Kidney tubule cell (primary cell): Measurements from ENCODE around the gene GEMIN7.
A peak's percentile ranks its signal among the peaks of the same experiment; 100 is the strongest.

Experiments used
- DNase-seq: peaks from one replicate; pipeline ENCODE4 v3.0.0-alpha.2; 2018; ENCODE audit warnings: low spot score

Gene GEMIN7, protein sequence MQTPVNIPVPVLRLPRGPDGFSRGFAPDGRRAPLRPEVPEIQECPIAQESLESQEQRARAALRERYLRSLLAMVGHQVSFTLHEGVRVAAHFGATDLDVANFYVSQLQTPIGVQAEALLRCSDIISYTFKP

DNA sequence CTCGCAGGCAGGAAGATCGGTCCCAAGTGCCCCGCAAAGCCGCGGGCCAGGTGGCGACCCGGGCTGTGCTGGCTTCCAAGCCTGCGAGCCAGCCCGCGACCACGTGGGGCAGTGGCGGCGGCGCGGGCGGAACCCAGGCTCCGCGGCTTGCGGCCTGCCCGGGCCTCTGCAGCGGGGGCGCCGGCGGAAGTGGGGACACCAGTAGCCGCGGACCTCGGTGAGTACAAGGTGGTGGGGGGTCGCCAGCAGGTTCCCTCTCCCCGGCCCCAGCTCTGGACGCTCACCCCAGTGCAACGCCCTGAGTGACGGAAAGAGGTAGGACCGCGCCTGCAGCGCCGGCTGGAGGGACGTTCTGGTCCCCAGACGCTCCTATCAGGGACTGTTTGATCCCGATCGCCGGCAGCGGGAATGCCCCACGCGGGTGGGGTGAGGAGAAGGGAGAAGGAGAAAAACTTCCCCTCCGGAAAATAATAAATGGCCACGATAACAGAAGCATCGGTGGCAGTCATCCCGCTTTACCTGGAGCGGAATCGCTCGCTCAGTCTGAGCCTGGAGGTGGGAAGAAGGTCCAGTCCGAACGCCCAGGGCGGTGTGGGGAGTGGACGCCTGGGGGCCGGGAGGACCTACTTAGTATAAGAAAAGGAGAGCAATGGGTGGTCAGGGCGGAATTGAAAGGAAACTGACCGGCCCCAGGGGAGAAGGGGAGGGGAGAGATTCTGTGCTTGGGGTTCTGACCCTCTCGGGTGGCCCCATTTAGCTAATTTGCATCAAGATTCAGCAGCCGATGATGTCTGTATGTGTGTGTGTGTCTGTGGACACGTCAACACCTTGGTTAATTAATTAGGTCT lies at the start of gene GEMIN7:
Gene GEMIN7 (plus strand): TSS at position 198 of the 848 bp plus-strand sequence. CDS start 10,855 bp downstream, outside the sequence.
- peak; percentile 81 for DNase-seq

DNA sequence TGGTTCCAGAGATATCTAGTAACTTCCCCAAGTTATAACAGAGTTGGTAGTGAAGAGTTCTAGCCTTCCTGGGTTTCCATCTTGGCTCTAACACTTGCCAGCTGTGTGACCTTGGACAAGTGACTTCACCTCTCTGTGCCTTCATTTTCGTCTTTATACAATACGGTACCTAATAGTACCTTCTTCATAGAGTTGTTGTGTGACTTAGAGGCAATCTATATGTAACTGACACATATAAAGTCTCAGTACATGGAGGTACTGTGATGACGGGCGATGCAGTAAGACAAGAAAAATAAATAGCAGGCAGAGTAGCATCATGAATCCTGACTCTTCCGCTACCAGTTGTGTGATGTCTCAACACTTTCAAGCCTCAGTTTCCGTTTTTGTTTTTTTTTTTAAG lies 48.2 kb upstream of the GEMIN7 start:
- no peak for DNase-seq

DNA sequence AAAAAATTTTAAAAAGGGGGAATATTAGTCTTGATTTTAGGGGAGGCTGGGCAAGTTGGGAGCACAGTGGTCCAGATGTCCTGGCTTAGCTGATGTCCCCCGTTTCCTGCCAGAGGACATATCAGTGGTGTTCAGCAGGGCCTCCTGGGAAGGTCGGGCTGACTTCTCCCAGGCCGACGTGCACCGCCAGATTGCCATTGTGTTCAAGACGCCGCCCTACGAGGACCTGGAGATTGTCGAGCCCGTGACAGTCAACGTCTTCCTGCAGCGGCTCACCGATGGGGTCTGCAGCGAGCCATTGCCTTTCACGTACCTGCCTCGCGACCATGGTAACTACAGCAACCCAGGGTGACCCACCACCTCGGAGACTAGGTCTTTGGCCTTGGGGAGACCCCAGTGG lies 46.6 kb upstream of the GEMIN7 start:
- DNase-seq = no peak

DNA sequence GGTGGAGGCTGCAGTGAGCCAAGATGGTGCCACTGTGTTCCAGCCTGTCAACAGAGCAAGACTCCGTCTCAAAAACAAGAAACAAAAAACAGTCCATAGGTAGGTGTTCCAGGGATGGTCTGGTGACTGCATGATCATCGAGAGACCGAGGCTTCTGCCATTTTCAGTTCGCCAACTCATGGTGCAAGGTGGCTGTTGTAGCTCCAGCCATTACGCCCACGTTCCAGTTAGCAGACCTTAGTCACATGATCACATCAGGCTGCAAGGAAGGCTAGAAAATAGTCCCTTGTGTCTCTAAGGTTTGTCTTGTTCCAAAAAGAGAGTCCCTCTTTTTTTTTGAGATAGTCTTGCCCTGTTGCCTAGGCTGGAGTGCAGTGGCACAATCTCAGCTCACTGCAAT lies 43.3 kb upstream of the GEMIN7 start:
- no peak for DNase-seq

DNA sequence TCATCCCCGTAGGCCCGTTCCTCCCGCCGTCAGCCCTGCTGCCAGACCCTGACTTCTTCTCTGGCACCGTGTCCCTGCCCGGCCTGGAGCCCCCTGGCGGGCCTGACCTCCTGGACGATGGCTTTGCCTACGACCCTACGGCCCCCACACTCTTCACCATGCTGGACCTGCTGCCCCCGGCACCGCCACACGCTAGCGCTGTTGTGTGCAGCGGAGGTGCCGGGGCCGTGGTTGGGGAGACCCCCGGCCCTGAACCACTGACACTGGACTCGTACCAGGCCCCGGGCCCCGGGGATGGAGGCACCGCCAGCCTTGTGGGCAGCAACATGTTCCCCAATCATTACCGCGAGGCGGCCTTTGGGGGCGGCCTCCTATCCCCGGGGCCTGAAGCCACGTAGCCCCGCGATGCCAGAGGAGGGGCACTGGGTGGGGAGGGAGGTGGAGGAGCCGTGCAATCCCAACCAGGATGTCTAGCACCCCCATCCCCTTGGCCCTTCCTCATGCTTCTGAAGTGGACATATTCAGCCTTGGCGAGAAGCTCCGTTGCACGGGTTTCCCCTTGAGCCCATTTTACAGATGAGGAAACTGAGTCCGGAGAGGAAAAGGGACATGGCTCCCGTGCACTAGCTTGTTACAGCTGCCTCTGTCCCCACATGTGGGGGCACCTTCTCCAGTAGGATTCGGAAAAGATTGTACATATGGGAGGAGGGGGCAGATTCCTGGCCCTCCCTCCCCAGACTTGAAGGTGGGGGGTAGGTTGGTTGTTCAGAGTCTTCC lies 41.5 kb upstream of the GEMIN7 start:
- DNase-seq = no peak

DNA sequence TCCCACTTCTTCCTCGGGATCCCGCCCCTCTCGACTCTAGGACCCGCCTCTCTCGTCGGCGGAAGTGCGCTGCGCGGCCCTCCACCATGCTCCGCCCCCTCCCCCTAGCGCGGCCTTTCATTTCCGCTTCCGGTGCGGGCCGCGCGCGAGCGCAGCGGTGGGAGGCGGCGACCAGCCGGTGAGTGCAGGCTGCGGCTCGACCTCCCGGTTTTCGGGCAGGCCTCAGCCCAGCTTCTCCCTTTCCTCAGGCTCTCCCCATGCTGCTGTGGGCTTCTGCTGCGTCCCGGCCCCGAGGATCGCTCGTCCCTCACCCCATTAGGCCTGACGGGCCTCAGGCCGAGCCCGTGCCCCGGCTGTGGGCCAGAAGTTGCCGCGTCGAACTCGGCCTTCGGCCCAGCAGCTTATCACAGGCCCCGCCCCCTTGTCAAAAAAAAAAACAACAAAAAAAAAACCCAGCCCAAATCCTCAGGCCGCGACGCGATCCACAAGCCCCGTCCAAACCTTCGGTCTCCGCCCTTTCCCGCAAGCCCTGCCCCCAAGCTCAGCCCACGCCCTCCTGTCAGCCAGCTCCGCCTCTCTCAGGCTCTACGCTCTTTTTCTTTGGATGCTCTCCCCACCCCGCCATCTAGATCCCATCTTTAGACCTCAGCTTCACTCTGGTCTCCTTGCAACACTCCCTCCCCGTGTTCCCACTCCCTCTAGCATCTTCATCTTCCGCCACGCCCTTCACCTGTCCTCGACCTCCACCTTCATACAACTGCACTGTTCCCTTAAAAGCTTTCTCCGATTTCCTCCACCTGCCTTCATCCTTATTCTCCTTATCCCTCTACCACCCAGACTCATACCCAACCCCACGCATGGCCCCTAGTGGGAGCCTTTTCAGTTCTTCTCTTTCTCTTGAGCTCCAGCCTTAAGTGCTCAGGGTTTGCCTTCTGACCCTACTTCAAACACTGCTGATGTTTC lies 39.8 kb upstream of the GEMIN7 start, which contains the start of gene CLASRP:
Gene CLASRP (plus strand): TSS at position 115 of the 963 bp plus-strand sequence. CDS start 1,168 bp downstream, outside the sequence.
- DNase-seq = peak; percentile 87

DNA sequence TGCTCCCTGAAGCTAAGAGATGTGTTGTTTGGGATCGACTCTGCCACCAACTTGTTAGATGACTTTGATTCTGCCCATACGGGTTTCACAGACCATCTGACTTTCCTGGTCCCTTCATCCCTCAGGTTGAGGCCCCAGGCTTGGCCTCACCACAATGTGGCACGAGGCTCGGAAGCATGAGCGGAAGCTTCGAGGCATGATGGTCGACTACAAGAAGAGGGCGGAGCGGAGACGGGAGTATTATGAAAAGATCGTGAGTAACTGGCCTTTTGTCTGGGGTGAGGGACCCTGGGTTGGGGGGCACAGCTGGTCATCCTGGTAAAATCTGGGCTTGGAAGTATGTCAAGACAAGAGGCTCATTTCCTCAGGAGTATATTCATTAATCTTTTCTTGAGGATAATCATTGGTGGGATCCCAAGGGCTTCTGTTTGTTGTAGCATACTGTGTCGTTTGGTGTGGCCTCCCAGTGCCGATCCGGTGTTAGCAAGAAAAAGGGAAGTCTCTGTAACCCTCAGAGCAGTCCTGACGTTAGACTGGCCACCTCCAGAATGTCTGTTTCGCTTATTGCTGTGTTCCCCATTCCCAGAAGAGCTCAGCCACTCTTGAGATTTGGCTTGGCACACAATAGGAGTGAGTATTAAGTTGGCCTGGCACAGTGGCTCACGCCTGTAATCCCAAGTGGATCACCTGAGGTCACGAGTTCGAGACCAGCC lies 38.8 kb upstream of the GEMIN7 start:
- DNase-seq = no peak

DNA sequence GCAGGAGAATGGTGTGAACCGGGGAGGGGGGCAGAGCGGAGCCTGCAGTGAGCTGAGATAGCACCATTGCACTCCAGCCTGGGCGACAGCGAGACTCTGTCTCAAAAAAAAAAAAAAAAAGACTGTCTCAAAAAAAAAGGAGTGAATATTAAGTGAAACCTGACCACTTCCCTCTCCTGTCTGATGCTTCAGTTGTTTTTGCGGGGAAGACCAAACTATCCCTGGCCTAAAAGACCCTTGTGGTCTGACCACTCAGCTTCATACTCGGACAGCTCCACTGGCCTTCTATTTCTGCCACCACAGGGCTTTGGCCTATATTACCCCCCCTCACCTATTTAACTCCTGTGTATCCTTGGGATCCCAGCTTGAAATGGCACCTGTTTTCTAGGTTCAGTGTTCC lies 37.9 kb upstream of the GEMIN7 start:
- DNase-seq = no peak

DNA sequence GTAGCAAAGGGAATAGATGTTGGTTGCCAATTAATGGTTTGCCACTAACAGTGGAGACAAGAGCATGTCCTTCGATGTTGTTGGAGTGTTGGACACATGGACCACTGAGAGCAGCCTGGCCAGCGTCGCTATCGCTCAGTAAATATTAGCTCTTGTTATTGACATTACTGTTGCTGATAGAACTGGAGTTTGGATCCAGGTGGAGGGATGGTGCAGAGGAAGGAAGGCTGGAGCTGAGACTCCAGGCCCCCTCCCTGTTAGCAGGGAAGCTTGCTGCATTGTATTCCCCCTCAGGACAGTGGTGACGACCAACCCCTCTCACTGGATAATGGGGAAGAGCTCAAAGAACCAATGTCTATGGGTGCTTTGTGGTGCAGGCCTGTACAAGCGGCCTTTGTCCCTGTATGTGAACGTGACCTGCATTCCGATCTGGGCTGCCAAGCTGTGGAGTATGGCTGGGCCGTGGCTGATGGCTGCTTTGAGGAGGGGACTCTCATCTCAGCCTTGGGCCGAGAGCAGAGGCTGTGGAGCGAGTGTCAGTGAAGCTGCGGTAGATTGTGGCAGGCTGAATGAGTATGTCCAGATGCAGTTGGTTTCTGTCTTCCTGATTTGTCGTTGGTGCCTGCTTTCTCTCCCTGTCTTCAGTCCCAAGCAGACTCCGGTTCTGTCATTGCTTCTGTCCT lies 33.2 kb upstream of the GEMIN7 start:
- DNase-seq = no peak

DNA sequence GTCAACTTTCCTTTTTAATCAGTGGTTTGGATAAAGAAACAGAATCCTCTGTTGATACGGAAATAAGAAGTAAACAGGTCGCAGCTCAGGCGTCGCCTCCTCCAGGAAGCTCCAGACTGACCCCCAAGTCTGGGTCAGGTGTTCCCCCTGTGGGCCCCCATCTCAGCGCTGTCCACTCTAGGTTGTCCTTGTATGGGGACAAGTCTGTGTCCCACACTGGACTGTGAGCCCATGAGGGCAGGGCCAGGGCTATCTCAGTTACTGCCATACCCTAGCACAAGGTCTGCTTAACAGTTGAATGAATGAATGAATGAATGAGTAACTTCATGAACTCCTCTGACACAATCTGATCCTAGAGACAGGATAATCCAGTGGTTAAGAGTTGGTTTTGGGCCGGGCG lies 32.7 kb upstream of the GEMIN7 start:
- no peak for DNase-seq

DNA sequence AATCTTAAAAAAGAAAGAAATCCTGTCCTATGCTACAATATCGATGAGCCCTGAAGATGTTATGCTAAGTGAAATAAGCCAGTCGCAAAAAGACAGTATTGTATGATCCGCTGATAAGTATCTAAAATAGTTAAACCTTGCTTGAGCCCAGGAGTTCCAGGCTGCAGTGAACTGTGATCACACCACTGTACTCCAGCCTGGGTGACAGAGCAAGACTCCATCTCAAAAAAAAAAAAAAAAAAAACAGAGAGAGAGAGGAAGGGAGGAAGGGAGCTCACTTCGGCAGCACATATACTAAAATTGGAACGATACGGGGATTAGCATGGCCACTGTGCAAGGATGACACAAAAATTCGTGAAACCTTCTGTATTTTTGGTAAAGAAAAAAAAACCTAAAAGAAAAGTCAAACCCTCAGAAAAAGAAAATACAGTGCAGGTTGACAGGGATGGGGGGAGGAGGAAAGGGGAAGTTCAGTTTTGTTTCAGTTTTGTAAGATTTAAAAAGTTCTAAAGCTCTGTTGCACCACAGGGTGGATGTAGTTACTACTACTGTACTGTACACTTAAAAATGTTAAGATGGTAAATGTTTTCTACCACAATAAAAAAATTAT lies 31.8 kb upstream of the GEMIN7 start:
- DNase-seq = no peak

DNA sequence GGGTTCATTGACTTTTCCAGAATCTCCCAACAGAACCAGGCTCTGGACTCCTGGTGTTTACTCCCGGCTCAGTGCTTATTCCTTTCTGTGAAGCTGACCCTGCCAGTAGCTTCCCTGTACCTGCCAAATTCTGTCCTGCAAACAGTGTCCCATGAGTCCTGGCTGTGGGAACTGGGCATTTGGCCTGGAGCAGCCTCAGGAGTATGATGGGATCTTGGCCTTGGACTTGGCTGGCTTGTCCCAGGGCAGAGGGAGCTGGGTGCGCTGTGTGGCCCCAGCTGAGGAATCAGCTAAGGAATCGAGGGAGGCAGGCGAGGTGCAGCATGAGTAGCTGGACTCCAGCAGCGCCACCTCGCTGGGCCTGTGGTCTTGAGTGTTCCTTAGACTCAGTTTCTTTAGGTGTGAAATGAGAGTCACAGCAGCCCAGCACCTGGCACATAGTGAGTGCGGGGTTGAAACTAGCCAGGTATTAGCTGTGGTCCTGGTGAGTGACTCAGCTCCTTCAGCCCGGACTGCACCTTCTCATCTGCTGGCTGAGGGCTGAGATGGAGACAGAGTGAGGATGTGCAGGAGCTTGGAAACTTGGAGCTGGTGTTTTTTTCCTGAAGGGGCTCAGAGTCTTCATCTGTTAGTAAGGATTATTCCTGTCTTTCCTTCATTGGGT lies 29.9 kb upstream of the GEMIN7 start:
- peak; percentile 36 for DNase-seq

DNA sequence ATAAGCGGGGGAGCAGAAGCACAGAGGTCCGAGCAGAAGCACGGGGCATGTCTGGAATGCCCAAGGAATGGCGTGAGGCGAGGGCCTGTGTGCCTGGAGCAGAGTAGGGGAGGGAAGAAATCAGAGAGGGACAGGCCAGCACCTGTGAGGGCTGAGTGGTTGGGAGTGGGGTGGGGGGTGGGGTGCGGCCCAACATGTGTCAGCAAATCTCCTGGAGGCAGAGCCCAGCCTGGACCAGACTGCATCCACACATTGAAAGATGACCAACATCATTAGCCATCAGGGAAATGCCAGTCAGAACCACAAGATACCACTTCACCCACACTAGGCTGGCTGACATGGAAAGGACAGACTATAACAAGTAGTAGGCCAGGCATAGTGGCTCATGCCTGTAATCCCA lies 29.0 kb upstream of the GEMIN7 start:
- DNase-seq = peak; percentile 19

DNA sequence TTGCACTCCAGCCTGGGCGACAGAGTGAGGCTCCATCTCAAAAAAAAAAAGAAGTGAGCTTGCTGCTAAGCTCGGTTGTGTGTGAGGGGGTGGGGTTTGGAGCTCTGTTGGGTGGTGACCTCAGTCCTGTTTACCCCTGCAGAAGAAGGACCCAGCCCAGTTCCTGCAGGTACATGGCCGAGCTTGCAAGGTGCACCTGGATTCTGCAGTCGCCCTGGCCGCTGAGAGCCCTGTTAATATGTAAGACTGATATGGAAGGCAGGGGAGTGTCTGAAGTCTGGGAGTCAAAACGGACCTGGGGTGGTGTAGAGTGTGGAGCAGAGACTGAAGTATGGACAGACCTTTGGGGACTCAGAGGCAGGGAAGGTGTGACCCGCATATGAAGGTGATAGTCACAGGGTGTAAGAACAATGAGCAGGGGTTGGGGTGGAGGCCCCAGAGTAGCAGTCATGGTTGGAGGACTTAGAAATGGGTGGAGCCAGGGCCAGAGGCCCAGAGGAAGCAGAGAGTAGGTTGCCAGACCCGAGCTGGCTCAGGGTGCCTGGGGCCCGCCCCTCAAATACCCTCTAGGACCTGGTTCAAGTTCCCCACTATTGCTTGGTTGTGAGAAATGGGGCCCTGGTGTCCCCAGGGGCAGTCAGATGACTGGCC lies 27.0 kb upstream of the GEMIN7 start:
- DNase-seq = no peak

DNA sequence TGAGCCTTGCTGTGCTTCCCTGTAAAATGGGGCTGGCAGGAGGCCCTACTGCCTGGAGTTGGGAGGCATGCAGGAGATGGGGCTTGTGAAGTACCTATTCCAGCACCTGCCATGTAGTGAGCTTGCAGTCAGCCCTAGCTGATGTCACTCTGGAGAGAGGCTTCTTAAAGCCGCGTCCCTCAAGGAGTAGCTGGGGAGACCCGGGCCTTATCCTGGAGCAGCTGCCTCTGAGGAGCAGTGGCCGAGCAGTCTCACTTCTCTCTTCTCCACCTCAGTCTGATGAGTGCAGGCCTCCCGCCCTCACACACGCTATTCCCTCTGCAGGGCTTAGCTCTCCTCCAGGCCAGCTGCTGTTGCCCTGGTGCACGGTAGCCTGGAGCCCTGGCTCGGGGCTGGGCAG lies 22.2 kb upstream of the GEMIN7 start:
- no peak for DNase-seq

DNA sequence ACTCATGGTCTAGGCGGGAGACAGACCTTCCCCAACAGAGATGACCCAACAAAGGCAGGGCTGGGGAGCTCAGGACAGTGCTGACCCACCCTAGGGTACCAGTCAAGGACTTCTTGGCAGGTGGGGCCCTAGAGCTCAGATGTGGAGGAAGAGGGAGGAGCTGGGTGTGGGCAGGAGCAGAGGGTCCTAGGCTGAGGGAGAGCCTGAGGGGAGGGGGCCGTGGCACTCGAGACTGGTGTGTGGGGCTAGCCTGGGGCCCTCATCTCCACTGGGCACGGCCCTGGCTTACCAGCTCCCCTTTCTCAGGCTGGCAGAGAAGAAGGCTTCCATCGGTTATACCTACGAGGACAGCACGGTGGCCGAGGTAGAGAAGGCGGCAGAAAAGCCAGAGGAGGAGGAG lies 21.6 kb upstream of the GEMIN7 start:
- DNase-seq = no peak

DNA sequence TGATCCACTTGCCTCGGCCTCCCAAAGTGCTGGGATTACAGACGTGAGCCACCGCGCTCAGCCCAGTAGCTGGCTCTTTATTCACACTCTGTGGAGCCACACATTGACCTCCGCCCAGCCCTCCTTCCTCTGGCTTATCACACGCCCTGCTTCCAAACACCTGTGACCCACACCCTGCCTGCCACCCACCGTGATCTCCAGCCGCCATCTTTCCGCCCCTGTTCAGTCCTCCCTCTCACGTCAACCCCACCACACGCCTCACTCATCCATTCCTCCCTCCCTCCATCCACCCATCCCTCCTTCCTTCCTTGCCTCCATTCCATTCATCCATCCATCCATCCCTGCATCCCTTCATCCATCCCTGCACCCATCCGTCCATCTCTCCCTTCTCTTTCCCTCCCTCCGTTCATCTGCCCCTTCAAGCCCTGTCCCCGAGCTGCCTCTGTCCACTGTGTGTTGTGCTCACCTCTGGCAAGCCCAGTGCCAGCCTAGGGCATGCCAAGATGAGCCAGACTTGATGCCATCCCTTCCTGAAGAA lies 20.4 kb upstream of the GEMIN7 start:
- DNase-seq = no peak

DNA sequence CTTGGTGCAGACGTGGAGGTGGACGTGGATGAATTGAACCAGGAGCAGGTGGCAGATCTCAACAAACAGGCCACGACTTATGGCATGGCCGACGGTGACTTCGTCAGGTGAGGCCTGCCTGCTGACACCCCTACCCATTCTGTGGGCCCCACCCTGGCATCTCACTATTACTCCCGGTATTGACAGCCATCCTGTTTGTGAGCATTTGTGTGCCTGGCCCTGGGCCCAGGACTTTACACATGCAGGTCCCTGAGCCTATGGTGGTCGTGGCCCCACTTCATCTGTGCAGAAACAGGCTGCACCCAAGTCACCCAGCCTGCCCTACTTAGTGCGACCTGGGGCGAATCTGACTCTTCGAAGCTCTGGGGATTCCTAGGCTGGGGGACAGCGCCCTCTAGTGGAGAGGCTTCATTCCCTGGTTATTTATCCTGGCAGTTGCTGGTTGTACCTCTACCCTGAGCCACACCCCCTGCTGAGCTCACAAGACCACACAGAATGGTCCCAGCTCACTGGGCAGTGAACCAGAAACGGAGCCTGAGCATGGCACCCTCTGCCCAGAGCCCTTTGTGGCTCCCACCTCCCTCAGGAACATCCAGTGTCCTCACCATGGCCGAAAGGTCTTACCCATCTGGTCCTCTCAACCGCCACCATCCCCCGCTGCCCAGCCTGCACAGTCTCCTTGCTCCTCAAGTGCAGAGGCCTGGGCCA lies 19.6 kb upstream of the GEMIN7 start:
- peak; percentile 83 for DNase-seq
